Measurements from ENCODE around the gene TNNI3K.

Gene TNNI3K

DNA sequence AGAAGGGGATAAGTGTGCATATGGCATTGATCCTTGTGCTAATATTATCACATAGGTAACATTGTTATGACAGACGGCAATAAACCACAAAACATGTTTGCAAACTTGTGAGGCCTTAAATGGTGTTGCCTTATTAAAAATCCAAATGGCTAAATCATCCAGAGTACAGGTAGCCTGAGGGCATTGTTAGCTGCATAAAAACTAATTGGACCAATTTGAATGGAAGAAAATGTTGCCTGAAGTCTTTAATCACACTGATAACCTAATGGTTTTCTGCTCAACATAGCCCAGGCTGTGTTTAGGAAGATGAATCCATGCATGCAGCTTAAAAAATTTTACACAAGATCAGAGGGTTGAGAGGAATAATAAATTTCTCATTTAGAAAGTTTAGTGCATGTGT is 296.6 kb downstream of the TNNI3K start:
- no peak for TF ChIP-seq ZNF274 (IDR thresholded peaks at IDR 0.05; ENCODE audit: low read depth, low read length)
- no peak overlapping the region for H3K4me3 ChIP-seq (ENCODE audit: low read length)

DNA sequence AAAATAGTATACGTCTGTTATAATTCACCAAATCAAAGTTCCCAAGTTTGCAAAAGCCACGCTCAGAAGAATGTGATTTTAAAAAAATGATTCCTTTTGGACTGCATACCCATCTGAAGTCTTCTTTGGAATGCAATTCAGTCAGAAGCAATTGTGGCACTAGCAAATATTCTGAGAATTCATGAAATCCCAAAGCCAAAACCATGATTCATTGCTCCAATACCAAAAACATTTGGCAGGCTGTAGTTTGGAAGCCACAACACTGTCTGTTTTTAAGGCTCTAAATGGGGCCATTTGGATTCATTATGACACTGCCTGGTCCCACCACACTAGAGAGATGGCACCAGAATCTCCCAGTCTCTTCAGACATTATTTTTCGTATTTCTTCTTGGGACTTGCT is 299.1 kb downstream of the TNNI3K start:
- H3K4me3 ChIP-seq (ENCODE audit: low read length) = no peak overlapping the region
- no peak for TF ChIP-seq ZNF274 (IDR thresholded peaks at IDR 0.05; ENCODE audit: low read depth, low read length)

DNA sequence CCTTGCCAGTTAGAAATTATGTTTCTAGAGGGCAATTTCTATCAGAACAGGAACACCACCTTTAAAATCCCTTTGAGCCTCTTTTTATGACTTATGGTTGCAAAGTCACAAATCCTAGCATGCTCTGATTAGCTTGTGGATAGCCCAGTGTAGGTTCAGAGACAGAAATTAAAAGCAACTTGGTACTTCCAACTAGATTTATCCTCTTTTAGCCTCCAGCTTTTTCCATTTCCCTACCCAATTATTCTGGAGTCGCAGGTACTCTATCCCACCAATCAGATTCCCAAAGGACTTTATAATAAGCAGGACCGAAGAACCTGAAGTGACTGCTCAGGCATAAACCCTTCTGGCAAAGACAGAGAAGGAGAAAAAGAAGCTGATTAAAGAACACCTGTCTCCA is 310.6 kb downstream of the TNNI3K start:
- TF ChIP-seq ZNF274 (IDR thresholded peaks at IDR 0.05; ENCODE audit: low read depth, low read length) = no peak

DNA sequence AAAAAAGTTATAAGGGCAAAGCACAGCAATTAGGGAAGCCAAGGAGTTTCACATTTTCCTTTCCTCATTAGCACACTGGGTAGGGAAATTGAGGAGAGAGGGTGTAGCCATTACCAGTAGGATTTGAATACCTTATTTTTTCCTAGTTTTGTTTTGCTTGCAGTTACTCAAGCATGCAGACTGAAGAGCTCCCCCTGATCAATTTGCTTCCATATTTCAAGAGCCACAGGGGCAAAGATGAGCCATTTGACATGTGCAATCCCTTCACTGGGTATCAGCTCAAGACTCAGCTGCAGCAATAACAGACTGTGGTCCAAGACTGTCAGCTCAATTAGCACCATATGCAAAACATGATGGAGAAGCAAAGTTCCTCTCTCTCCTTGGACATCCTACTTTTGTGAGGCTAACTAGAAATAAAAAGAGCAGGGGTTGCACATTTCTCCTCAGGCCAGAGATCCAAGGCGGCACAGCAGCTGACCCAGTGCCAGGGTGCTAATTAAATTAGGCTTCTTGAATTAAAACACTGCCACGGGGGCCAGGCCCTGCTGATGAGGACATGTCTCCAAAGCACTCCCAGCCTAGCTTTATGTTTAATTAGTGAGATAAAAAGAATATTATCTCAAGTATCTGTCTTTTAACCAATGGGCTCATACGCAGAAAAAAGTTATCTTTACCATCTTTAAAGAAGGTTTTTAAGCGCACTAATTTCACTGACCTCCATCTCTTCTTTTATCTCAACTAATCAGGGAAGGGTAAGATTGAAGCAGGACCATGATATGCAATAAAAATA is 314.0 kb downstream of the TNNI3K start:
- no peak for TF ChIP-seq ZNF274 (IDR thresholded peaks at IDR 0.05; ENCODE audit: low read depth, low read length)
- H3K4me3 ChIP-seq (ENCODE audit: low read length) = no peak overlapping the region

More for the DNA sequence above, 310.6 kb downstream of the TNNI3K start:
- H3K4me3 ChIP-seq (ENCODE audit: low read length) = no peak overlapping the region

DNA sequence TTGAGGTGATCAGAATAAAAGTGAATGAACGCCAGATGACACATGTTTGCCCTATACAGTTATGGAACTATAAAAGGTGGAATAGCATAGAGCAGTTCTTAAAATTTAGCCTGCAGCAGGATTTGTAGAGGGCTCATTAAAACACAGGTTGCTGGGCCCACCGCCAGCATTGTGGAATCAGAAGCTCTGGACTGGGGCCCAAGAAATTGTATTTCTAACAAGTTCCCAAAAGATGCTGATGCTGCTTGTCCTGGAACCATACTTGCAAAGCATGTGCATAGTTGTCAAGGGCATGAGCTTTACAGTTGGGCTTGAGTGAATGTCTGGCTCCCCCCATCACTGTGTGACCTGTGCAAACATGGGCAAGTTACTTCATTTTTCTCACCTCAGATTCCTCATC is 314.7 kb downstream of the TNNI3K start:
- no peak for TF ChIP-seq ZNF274 (IDR thresholded peaks at IDR 0.05; ENCODE audit: low read depth, low read length)
- H3K4me3 ChIP-seq (ENCODE audit: low read length) = no peak overlapping the region

DNA sequence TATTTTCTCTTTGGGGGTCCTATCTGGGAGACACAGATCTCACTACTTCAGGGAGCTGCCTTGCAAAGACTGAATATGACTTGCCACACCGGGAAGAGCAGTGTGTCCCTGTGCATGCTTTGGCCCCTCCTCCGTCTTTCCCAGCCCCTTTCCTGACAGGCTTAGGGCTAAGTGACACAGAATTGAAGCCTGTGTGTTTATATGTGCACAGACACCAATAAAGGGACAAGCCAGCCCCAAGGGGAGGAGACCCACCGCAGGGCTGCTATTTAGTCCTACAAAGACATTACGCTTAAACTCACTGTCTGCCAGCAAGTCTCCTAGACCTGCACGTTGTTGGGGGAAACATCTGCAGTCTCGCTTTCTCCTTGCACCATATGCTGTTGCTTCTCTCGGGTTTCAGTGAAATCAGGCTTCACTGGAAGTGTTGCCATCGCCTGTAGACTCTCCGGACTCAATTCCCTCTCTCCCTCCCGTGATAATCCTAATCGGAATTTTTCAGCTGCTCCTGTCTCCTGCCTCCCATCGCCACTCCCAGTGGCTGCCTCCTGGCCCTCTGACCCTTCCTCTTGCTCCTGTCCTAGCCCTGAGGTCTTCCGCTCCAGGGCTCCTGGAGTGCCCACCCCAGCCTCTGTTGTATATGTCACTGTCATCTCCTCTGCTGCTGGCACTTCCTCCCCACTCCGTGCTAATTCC is 335.8 kb downstream of the TNNI3K start:
- TF ChIP-seq ZNF274 (IDR thresholded peaks at IDR 0.05; ENCODE audit: low read depth, low read length) = no peak
- H3K4me3 ChIP-seq (ENCODE audit: low read length) = no peak overlapping the region

DNA sequence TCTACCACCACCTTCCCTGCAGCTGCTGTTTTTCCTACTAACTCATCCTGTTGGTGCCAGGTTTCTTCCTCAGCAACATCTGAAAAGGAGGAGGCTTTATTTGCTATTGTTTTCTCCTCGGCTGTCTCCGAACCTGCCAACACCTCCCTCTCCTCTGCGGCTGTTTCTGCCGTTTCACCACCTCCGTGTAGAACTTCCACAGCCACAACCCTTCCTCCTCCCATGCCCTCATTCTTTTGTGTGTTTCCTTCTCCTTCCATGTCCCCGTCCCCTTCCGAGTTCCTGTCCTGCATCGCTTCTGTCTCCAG is 336.3 kb downstream of the TNNI3K start:
- TF ChIP-seq ZNF274 (IDR thresholded peaks at IDR 0.05; ENCODE audit: low read depth, low read length) = no peak
- no peak overlapping the region for H3K4me3 ChIP-seq (ENCODE audit: low read length)

DNA sequence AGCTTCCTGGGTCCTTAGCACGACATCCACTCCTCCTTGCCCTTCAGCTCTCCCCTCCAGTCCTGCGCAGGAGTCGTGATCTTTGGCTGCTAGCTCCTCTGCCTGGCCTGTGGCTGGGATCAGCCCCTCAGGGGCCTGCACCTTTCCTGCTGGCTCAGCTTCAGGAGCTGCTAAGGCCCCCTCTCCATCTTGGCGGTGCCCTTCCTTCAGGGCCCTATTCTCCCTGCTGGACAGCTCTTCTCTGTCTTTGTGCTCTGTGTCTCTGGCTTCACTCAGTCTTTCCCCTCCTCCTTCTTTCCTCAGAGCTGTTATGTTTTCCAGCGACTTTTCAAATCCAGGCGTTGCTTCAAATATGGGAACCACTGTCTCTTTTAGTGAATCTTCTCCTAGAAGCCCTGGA is 336.7 kb downstream of the TNNI3K start:
- no peak for TF ChIP-seq ZNF274 (IDR thresholded peaks at IDR 0.05; ENCODE audit: low read depth, low read length)
- no peak overlapping the region for H3K4me3 ChIP-seq (ENCODE audit: low read length)

DNA sequence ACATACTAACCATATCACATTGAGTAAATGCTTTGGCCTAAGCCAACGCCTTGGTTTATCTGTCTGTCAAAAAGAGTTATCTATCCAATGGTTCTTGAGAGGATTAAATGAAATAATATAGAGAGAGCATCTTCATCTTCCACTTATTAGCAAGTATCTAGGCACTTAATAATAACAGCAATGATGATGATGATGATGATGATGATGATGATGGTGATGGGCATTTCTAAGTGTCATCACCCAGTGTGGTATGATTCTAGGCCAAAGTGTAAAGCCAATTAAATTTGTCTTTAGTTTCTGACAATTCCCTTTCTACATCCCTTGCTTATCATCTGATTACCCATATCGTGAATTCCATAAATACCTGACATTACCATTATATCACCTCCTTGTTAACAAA is 342.9 kb downstream of the TNNI3K start:
- TF ChIP-seq ZNF274 (IDR thresholded peaks at IDR 0.05; ENCODE audit: low read depth, low read length) = no peak

DNA sequence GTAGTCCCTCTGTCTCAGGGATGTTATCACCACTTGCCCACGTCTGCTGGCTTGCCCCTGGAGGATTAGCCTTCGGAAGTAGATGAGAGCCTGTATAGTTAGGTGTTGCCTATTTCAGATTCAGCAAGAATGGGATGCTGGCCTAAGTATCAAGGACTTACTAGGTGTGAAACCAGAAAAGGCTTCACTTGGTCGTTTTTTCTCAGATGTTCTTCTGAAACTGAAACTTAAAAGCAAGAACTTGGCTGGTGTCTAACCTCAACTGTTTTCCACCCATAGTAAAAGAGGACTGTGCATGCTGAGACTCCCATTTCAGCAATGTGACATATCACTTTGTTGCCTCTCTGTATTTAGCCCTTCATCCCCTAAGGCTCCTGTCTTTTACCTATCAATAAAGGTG is 344.2 kb downstream of the TNNI3K start:
- no peak overlapping the region for H3K4me3 ChIP-seq (ENCODE audit: low read length)
- TF ChIP-seq ZNF274 (IDR thresholded peaks at IDR 0.05; ENCODE audit: low read depth, low read length) = no peak

More for the DNA sequence above, 342.9 kb downstream of the TNNI3K start:
- no peak overlapping the region for H3K4me3 ChIP-seq (ENCODE audit: low read length)

DNA sequence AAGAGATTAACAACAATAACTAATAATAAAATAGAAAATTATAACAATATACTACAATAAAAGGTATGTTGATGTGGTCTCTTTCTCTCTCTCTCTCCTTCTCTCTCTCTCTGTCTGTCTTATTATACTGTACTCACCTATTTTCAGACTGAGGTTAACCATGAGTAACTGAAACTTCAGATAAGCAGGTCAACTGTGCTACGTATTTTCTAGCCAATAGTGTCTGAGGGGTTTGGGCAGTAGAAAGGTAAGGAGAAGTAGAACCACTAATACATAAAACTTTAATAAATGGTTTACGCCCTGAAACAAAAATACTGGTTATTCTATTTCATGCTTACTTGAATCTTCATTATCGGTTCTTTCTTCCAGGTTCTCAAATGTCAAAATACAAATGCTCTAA is 348.2 kb downstream of the TNNI3K start:
- no peak overlapping the region for H3K4me3 ChIP-seq (ENCODE audit: low read length)
- no peak for TF ChIP-seq ZNF274 (IDR thresholded peaks at IDR 0.05; ENCODE audit: low read depth, low read length)

DNA sequence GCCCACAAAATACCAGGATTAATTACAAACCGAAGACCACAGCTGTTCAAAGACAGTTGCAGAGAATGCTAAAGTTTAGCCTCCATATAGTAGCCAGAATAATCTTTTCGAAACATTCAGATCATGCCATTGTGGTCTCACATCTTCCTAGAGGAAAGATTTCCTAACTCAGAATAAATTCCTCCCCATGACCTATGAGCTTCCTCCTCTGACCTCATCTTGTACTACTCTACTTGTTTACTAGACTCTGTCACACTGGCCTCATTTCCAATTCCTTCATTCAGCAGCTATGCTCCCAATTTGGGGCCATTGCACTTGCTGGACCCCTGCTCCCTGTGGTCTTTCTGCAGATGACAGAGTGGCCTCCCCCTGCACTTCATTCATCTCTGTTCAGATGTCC is 349.0 kb downstream of the TNNI3K start:
- no peak overlapping the region for H3K4me3 ChIP-seq (ENCODE audit: low read length)

DNA sequence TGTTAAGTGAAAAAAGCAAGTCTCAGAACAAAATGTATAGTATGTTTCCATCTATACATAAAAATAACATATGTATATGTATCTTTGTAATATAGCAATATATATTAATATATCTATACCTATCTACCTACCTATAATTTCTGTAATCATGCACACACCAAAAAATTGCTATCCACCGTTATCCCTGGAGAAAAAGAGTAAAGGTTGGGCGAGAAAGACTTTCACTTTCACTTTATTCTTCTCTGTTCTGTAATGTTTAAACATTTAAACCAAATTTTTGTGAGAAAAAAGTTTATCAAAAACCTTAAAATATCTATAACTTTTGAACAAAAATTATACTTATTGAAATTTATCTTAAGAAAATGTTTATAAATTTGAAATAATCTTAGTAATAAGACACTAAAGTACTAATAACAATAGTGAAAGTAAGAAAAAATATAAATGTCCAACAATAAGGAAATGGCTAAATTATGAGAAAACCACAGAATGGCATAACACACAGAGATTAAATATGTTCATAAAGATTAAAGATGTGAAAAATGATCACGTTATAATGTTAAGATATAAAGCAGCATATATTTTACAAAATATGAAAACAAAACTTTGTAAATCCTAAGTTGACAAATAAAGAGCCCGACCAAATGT is 351.2 kb downstream of the TNNI3K start:
- no peak overlapping the region; the same call in 1 of the 2 replicates for H3K4me3 ChIP-seq (ENCODE audit: low read length)
- no peak for TF ChIP-seq ZNF274 (IDR thresholded peaks at IDR 0.05; ENCODE audit: low read depth, low read length)

More for the DNA sequence above, 349.0 kb downstream of the TNNI3K start:
- no peak for TF ChIP-seq ZNF274 (IDR thresholded peaks at IDR 0.05; ENCODE audit: low read depth, low read length)

DNA sequence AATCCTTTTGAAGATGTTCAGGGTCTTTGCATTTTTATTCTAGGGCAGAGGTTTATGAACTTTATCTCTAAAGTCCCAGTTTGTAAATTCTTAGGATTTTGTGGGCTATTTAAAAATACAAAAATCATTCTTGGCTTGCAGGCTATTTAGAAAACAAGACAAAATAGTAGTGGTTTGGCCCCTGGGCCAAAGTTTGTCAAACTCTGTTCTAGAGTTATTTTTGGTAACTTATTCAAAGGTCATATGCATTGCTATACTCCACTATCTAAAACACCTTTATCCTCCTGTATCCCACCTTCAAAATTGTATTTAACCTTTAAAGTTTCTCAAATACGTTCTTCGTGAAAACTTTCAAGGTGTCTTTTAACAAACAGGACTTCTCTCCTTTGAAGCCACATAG is 352.7 kb downstream of the TNNI3K start:
- H3K4me3 ChIP-seq (ENCODE audit: low read length) = no peak overlapping the region
- TF ChIP-seq ZNF274 (IDR thresholded peaks at IDR 0.05; ENCODE audit: low read depth, low read length) = no peak

DNA sequence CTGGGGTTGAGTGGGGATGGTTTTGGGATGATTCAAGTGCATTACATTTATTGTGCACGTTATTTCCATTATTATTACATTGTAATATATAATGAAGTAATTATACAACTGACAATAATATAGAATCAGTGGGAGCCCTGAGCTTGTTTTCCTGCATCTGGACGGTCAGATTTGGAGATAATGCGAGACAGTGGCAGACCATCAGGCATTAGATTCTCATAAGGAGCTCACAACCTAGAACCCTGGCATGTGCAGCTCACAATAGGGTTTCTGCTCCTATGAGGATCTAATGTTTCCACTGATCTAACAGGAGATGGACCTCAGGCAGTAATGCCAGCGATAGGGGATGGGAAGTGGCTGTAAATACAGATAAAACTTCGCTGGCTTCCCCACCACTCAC is 355.1 kb downstream of the TNNI3K start:
- H3K4me3 ChIP-seq (ENCODE audit: low read length) = no peak overlapping the region
- no peak for TF ChIP-seq ZNF274 (IDR thresholded peaks at IDR 0.05; ENCODE audit: low read depth, low read length)
